Activated naive CD8-positive, alpha-beta T cell treated with anti-CD3 and anti-CD28 coated beads for 36 hours (primary cell): ENCODE data around the gene SUGP1. TPM values are rescaled to one million over a fixed set of nuclear protein-coding genes. Genes with fewer than 3 reads are reported as not detected.
"Not testable (repeated sequence)": the region's sequence is repeated elsewhere in the genome, so short reads cannot be mapped to it uniquely, and the experiment has no call there.

ENCODE experiments used
- DNase-seq: peaks from one replicate; pipeline ENCODE4 v3.0.0; 2021
- H3K27ac Mint-ChIP-seq: one replicate; pipeline ENCODE4 v1.8.0; 2022; ENCODE audit warnings: mild to moderate bottlenecking, moderate library complexity, mixed read lengths
- H3K27me3 Mint-ChIP-seq: one replicate; pipeline ENCODE4 v1.8.0; 2022; ENCODE audit warnings: mild to moderate bottlenecking, mixed read lengths
- H3K36me3 Mint-ChIP-seq: one replicate; pipeline ENCODE4 v1.8.0; 2021; ENCODE audit warnings: mild to moderate bottlenecking, mixed read lengths
- H3K4me1 Mint-ChIP-seq: one replicate; pipeline ENCODE4 v1.8.0; 2021; ENCODE audit warnings: mixed read lengths
- H3K4me3 Mint-ChIP-seq: one replicate; pipeline ENCODE4 v1.8.0; 2022; ENCODE audit warnings: mild to moderate bottlenecking, moderate library complexity, mixed read lengths
- H3K9me3 Mint-ChIP-seq: one replicate; pipeline ENCODE4 v1.8.0; 2022; ENCODE audit warnings: mixed read lengths
- total RNA-seq, 2 experiments: library from RNA; stranded (reverse); gene quantifications; one replicate each; pipeline ENCODE4 v1.2.3, GENCODE V29; 2021

SUGP1 gene
- total RNA-seq, 2 experiments from 2014 or later: 58.2 to 59.4 TPM

GRCh38 chr19:19256072-19256969 lies 64.0 kb downstream of the SUGP1 start:
- H3K4me3 Mint-ChIP-seq: no peak overlapping the region
- DNase-seq: no peak
- H3K9me3 Mint-ChIP-seq: no peaks in the 10 kb centered on the region
- no peak overlapping the region for H3K27ac Mint-ChIP-seq
- peaks cover 74% of the 10 kb centered on the region for H3K27me3 Mint-ChIP-seq
- H3K4me1 Mint-ChIP-seq: peaks cover 2% of the 10 kb centered on the region
- no peaks in the 10 kb centered on the region for H3K36me3 Mint-ChIP-seq

- H3K9me3 Mint-ChIP-seq, DNase-seq, H3K4me3 Mint-ChIP-seq, H3K36me3 Mint-ChIP-seq, H3K4me1 Mint-ChIP-seq, H3K27ac Mint-ChIP-seq: not testable (repeated sequence)
- H3K27me3 Mint-ChIP-seq: peaks cover 66% of the 10 kb centered on the region
These were observed 66.9 kb downstream of the SUGP1 start for GRCh38 chr19:19253409-19253808.

GRCh38 chr19:19250196-19250801 lies 70.0 kb downstream of the SUGP1 start:
- Mint-ChIP-seq H3K9me3 (no peaks in the 10 kb centered on the region), H3K4me1 (no peaks in the 10 kb centered on the region), H3K36me3 (no peaks in the 10 kb centered on the region), H3K27me3 (peaks cover 47% of the 10 kb centered on the region), H3K4me3 (no peak overlapping the region), H3K27ac (no peak overlapping the region)
- no peak for DNase-seq

DNA sequence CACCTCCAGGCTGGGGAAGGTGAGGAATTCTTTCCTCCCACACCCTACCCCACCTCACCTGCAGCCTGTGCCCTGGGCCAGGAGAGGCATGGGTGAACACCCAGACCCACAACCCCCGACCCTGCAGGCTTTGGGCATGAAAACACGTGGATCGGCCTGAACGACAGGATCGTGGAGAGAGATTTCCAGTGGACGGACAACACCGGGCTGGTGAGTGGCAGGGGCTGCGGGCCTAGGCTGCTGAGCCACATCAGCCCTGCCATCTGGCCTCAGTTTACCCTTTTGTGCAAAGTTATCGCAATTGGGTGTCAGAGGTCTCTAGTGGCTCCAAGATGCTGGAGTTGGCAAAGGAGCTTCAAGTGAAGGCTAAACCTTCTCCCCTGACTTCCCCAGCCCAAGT lies 79.8 kb downstream of the SUGP1 start:
- DNase-seq: no peak
- Mint-ChIP-seq H3K36me3 (no peaks in the 10 kb centered on the region), H3K4me3 (no peak overlapping the region), H3K27me3 (peaks cover 33% of the 10 kb centered on the region), H3K4me1 (no peaks in the 10 kb centered on the region), H3K27ac (no peak overlapping the region), H3K9me3 (peaks cover 8% of the 10 kb centered on the region)

GRCh38 chr19:19239675-19240074 lies 80.6 kb downstream of the SUGP1 start:
- Mint-ChIP-seq H3K4me3 (no peak overlapping the region), H3K27me3 (peaks cover 33% of the 10 kb centered on the region), H3K9me3 (peaks cover 8% of the 10 kb centered on the region), H3K27ac (no peak overlapping the region), H3K36me3 (no peaks in the 10 kb centered on the region), H3K4me1 (no peaks in the 10 kb centered on the region)
- DNase-seq: no peak

DNA sequence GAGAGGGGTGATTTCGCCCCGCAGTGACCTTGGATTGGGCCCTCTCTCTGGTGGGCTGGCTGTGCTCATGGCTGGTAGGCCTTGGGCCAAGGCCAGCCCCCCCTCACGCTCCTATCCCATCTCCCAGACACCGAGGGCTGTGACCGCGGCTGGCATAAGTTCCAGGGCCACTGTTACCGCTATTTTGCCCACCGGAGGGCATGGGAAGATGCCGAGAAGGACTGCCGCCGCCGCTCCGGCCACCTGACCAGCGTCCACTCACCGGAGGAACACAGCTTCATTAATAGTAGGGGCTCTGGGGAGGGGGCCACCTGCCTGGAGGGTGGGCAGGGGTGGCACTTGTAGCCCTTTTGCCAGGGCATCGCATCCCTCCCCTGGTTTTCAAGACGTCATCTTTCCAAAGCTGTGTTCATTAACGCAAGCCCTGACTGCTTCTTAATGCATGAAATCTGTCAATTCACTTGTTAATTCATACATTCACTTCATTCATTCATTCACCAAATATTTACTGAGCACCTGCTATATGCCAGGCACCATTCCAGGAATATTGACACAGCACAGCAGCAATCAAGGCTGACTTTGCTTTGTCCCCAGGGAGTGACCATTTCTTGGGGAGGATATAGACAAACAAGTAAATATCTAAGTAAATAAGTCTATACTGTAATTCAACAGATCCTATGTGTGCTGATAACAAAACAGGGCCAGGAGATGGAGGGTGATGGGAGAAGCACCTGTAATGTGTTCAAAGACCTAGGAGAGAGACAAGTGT lies 82.0 kb downstream of the SUGP1 start:
- peaks cover 33% of the 10 kb centered on the region for H3K27me3 Mint-ChIP-seq
- H3K4me1 Mint-ChIP-seq: no peaks in the 10 kb centered on the region
- H3K9me3 Mint-ChIP-seq: peaks cover 13% of the 10 kb centered on the region
- no peaks in the 10 kb centered on the region for H3K36me3 Mint-ChIP-seq
- H3K4me3 Mint-ChIP-seq: no peak overlapping the region
- no peak for DNase-seq
- H3K27ac Mint-ChIP-seq: no peak overlapping the region

DNA sequence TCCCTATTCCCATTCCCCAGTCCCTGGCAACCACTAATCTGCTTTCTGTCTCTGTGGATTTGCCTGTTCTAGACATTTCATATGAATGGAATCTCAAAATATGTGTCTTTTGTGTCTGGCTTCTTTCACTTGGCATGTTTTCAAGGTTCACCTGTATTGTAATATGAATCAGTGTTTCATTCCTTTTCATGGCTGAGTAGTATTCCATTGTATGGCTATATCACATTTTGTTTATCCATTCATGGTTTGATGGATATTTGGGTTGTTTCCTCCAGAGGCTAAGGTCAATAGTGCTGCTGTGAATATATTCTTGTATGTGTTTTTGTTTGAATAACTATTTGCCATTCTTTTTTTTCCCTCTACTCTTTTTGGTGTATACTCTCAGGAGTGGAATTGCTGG lies 84.1 kb downstream of the SUGP1 start:
- Mint-ChIP-seq H3K9me3 (peaks cover 13% of the 10 kb centered on the region), H3K4me3 (no peak overlapping the region), H3K27me3 (peaks cover 33% of the 10 kb centered on the region), H3K27ac (no peak overlapping the region), H3K4me1 (no peaks in the 10 kb centered on the region), H3K36me3 (no peaks in the 10 kb centered on the region)
- DNase-seq: no peak

DNA sequence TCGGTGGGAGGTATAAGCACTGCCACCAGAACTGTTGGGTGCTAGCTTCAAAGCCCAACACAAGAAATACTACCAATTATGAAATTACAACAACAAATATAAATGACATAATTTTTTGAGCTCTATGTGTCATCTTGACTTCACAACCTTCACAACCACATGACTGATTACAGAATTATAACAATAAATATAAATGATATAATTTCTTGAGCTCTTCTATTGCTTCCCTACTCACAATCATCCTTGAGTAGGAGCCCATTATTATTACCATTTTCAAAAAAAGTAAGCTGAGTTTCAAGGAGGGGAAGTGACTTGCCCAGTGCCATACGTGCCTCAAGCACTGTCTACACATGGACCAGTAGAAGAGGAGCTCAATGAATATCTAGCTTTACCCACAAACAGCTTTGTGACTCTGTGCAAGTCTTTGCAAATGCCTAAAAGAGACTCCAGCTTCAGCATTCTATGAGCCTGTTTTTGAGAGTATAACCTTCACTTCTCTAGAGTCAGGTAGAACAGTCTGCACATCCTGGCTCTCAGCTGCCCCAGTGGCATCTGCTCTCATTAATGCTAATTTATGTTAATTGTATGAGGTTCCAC lies 86.0 kb downstream of the SUGP1 start:
- Mint-ChIP-seq H3K4me3 (no peak overlapping the region), H3K9me3 (peaks cover 13% of the 10 kb centered on the region), H3K27me3 (peaks cover 17% of the 10 kb centered on the region), H3K27ac (no peak overlapping the region), H3K36me3 (no peaks in the 10 kb centered on the region), H3K4me1 (no peaks in the 10 kb centered on the region)
- no peak for DNase-seq

- Mint-ChIP-seq H3K4me1 (no peaks in the 10 kb centered on the region), H3K27ac (no peak overlapping the region), H3K9me3 (peaks cover 13% of the 10 kb centered on the region), H3K4me3 (no peak overlapping the region), H3K27me3 (peaks cover 19% of the 10 kb centered on the region), H3K36me3 (no peaks in the 10 kb centered on the region)
- no peak for DNase-seq
These were observed 88.0 kb downstream of the SUGP1 start for GRCh38 chr19:19232261-19232721.

- no peak for DNase-seq
- H3K4me3 Mint-ChIP-seq: no peak overlapping the region
- H3K9me3 Mint-ChIP-seq: peaks cover 8% of the 10 kb centered on the region
- peaks cover 20% of the 10 kb centered on the region for H3K27me3 Mint-ChIP-seq
- no peaks in the 10 kb centered on the region for H3K36me3 Mint-ChIP-seq
- no peak overlapping the region for H3K27ac Mint-ChIP-seq
- H3K4me1 Mint-ChIP-seq: no peaks in the 10 kb centered on the region
These were observed 89.3 kb downstream of the SUGP1 start for GRCh38 chr19:19230999-19231398.

DNA sequence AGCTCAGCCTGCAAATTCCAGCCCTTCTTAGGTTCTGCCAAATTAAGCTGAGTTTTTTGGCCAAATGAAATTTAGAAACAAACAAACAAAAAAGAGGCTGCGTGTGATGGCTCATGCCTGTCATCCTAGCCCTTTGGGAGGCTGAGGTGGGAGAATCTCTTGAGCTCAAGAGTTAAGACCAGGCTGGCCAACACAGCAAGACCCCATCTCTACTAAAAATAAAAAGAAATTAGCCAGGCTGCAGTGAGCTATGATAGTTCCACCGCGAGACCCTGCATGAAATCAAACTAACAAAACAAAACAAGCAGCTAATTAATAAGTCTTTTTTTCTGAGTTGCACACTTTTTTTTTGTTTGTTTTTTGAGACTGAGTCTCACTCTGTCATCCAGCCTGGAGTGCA lies 90.6 kb downstream of the SUGP1 start:
- Mint-ChIP-seq H3K4me3 (no peak overlapping the region), H3K4me1 (peaks cover 1% of the 10 kb centered on the region), H3K9me3 (peaks cover 5% of the 10 kb centered on the region), H3K27me3 (peaks cover 21% of the 10 kb centered on the region), H3K27ac (no peak overlapping the region), H3K36me3 (no peaks in the 10 kb centered on the region)
- no peak for DNase-seq

GRCh38 chr19:19227217-19227616 lies 93.1 kb downstream of the SUGP1 start:
- H3K4me3 Mint-ChIP-seq: no peak overlapping the region
- H3K4me1 Mint-ChIP-seq: peaks cover 1% of the 10 kb centered on the region
- no peaks in the 10 kb centered on the region for H3K36me3 Mint-ChIP-seq
- DNase-seq: no peak
- H3K9me3 Mint-ChIP-seq: no peaks in the 10 kb centered on the region
- no peak overlapping the region for H3K27ac Mint-ChIP-seq
- peaks cover 38% of the 10 kb centered on the region for H3K27me3 Mint-ChIP-seq

GRCh38 chr19:19226663-19227062 lies 93.6 kb downstream of the SUGP1 start:
- Mint-ChIP-seq H3K4me1 (peaks cover 1% of the 10 kb centered on the region), H3K9me3 (no peaks in the 10 kb centered on the region), H3K27me3 (peaks cover 38% of the 10 kb centered on the region), H3K4me3 (no peak overlapping the region), H3K36me3 (no peaks in the 10 kb centered on the region), H3K27ac (no peak overlapping the region)
- DNase-seq: no peak

DNA sequence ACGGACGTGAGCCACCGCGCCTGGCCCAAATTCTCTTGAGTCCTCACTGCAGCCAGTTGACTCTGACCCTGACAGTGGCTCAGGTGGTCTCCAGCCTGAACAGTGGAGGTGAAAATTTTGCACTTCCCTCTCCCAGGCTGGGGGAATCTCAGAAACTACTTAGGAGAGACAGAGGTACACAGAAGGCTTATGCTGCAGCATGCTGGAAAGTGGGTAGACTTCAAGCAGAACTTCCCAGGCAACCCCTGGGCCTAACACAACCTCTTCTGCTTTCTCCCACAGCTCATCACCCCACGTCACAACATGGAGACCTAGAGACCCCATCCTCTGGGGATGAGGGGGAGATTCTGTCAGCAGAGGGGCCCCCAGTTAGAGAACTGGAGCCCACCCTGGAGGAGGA lies 94.1 kb downstream of the SUGP1 start:
- Mint-ChIP-seq H3K36me3 (no peaks in the 10 kb centered on the region), H3K9me3 (no peaks in the 10 kb centered on the region), H3K27ac (no peak overlapping the region), H3K4me1 (peaks cover 1% of the 10 kb centered on the region), H3K4me3 (no peak overlapping the region), H3K27me3 (peaks cover 38% of the 10 kb centered on the region)
- DNase-seq: no peak
